Measurements from ENCODE around the gene IQCE. TPM values are rescaled to one million over a fixed set of nuclear protein-coding genes. Genes with fewer than 3 reads are reported as not detected.

The IQCE gene
- total RNA-seq, 6 donors from 2014 or later: 18.0 to 51.3 (median 23.9) TPM

DNA sequence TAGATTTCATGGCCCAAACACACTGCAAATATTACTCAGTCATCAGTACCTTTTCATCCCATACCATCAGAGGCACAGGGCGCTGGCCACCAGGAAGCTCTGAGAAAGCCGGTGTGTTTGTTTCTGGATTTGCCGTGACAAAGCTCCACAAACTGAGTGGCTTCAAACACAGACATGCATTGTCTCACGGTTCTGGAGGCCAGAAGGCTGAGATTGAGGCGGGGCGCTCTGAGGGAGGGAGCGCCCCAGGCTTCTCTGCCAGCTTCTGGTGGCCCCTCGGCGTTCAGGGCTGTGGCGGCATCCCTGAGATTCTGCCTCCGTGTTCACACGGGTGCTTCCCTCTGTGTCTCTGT is 69.3 kb downstream of the IQCE start:
- H3K36me3 ChIP-seq: no peaks in the 10 kb centered on the region
- H3K9me3 ChIP-seq: no peaks in the 10 kb centered on the region
- H3K4me3 ChIP-seq: no peak overlapping the region
- H3K27ac ChIP-seq: peak overlapping the region in 1 of 4 donors; percentile 52
- 73 to 85% methylated on average over 12 of the region's 12 CpGs for WGBS, 2 donors
- TF ChIP-seq POLR2AphosphoS5 (IDR thresholded peaks at IDR 0.05): no peak
- TF ChIP-seq, protein P1, sequence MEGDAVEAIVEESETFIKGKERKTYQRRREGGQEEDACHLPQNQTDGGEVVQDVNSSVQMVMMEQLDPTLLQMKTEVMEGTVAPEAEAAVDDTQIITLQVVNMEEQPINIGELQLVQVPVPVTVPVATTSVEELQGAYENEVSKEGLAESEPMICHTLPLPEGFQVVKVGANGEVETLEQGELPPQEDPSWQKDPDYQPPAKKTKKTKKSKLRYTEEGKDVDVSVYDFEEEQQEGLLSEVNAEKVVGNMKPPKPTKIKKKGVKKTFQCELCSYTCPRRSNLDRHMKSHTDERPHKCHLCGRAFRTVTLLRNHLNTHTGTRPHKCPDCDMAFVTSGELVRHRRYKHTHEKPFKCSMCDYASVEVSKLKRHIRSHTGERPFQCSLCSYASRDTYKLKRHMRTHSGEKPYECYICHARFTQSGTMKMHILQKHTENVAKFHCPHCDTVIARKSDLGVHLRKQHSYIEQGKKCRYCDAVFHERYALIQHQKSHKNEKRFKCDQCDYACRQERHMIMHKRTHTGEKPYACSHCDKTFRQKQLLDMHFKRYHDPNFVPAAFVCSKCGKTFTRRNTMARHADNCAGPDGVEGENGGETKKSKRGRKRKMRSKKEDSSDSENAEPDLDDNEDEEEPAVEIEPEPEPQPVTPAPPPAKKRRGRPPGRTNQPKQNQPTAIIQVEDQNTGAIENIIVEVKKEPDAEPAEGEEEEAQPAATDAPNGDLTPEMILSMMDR (IDR thresholded peaks at IDR 0.05): no peak
- no peak for TF ChIP-seq EP300 (IDR thresholded peaks at IDR 0.05)
- TF ChIP-seq POLR2A (IDR thresholded peaks at IDR 0.05): no peak
- ATAC-seq (ENCODE audit: low FRiP score in 2 of 2) (no peak), DNase-seq (peak in 1 of 2 donors; percentile 31)
- H3K27me3 ChIP-seq: no peaks in the 10 kb centered on the region
- peaks cover 13 to 42% (median 30%) of the 10 kb centered on the region in 4 donors for H3K4me1 ChIP-seq

DNA sequence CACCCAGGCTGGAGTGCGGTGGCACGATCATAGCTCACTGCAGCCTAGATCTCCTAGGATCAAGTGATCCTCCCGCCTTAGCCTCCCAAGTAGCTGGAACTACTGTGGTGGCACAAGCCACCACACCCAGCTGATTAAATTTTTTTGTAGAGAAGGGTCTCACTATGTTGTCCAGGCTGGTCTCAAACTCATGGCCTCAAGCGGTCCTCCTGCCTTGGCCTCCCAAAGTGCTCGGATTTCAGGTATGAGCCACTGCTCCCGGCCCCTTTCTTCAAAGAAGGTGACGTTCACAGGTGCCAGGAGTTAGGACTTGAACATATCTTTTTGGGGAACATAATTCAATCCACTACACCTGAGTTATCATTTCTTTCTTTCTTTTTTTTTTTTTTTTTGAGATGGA is 70.1 kb downstream of the IQCE start:
- Histone ChIP-seq H3K4me1 (peaks cover 18 to 42% (median 28%) of the 10 kb centered on the region in 4 donors), H3K9me3 (no peaks in the 10 kb centered on the region), H3K36me3 (no peaks in the 10 kb centered on the region), H3K27ac (no peak overlapping the region), H3K4me3 (no peak overlapping the region), H3K27me3 (no peaks in the 10 kb centered on the region)
- WGBS, 2 donors: 95 to 98% methylated on average over 7 of the region's 7 CpGs
- DNase-seq (no peak), ATAC-seq (ENCODE audit: low FRiP score in 2 of 2) (no peak)
- TF ChIP-seq, protein P1 (IDR thresholded peaks at IDR 0.05): no peak
- TF ChIP-seq POLR2AphosphoS5 (IDR thresholded peaks at IDR 0.05) (no peak), EP300 (IDR thresholded peaks at IDR 0.05) (no peak), POLR2A (IDR thresholded peaks at IDR 0.05) (no peak)

DNA sequence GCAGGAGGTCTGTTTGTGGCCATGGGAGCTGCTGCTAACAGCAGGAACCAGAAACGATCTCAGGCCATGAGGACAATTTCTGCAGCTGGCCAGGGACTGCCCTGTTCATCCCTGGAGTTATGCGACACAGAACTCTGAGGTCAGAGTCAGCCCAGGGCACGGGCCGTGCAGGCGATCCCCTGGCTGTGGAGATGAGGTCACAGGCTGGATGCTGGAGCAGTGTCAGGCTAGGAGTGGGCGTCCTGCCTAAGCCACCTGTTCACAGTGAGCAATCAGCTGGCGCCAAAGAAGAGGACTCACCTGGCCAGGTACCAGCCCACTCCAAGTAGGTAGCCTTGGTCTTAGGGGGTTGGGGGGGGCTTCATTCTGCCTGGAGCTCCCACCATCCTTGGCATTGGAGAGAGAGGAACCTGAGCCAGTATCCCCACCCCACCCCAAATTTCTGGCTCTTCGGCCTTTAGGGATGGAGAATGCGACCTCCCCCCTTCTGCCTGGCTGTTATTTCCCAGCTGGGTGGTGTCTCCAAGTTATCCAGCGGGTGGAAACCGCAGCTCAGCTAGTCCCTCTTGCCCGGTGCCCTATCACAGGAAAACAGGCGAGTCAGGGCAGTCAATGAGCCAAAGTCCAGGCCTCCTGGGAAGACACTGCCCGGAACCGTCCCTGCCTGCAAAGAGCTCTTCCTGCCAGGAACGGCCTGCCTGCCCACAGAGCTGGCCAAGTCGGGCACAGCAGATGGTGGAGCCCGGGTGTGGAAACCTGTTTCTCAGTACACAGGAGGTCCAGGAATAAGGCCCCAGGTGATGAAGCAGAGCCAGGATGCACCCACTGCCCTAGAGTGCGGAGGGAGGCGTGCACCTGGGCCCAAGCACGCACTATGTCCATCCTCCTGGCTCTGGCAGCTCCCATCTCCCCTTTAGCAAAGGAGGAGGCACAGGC is 71.2 kb downstream of the IQCE start:
- H3K9me3 ChIP-seq: no peaks in the 10 kb centered on the region
- peaks cover 28 to 48% (median 39%) of the 10 kb centered on the region in 4 donors for H3K4me1 ChIP-seq
- H3K27me3 ChIP-seq: no peaks in the 10 kb centered on the region
- 81 to 85% methylated on average over 11 to 21 of the region's 21 CpGs for WGBS, 2 donors
- no peak for ATAC-seq (ENCODE audit: low FRiP score in 2 of 2)
- TF ChIP-seq EP300 (IDR thresholded peaks at IDR 0.05) (no peak), POLR2AphosphoS5 (IDR thresholded peaks at IDR 0.05) (no peak), POLR2A (IDR thresholded peaks at IDR 0.05) (no peak)
- TF ChIP-seq, protein P1 (IDR thresholded peaks at IDR 0.05): no peak
- H3K4me3 ChIP-seq: no peak overlapping the region
- H3K36me3 ChIP-seq: no peaks in the 10 kb centered on the region
- no peak overlapping the region for H3K27ac ChIP-seq
- DNase-seq: peak in 1 of 2 donors; percentile 56

DNA sequence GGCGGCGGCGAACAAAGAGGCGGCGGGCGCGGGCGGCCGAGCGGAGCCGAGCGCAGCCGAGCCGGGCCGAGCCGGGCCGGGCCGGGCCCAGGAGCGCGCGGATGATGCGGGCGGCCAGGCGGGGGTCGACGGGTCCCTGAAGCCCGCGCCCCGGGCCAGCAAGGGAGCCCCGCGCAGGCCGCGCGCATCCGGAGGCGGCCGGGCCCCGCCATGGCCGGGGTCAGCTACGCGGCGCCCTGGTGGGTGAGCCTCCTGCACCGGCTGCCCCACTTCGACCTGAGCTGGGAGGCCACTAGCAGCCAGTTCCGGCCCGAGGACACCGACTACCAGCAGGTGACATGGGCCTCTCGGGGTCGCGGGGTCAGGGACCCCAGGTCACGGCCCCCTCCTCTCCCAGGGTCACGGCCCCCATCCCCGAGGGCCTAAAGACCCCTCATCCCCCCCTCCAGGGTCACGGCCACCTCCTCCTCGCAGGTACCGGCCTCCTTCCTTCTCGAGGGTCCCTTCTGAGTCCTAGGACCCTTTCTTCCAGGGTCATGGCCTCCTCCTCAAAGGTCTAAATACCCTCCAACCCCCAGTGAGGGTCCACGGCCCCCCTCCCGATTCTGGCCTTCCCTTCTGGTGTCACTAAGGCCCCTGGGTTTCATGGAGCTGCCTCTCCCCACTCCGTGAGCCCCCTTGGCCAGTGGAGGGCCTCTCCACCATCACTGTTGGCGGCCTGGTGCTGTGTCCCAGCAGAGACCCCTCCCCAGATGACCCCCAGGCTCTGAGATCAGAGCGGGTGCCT is 73.4 kb downstream of the IQCE start, which contains the start of gene TTYH3:
TTYH3 (plus strand) TSS at position 41 of the 787 bp plus-strand sequence; CDS start at position 211, 170 bp downstream.
- Histone ChIP-seq H3K36me3 (no peaks in the 10 kb centered on the region), H3K27me3 (no peaks in the 10 kb centered on the region), H3K27ac (peak within 1 kb of the TSS; percentile 80 to 93 (median 87)), H3K4me3 (peak within 1 kb of the TSS; percentile 85 to 99 (median 92)), H3K4me1 (peaks cover 46 to 63% (median 51%) of the 10 kb centered on the region in 4 donors), H3K9me3 (no peaks in the 10 kb centered on the region)
- 1 to 2% methylated on average over 6 to 11 of the region's 62 CpGs for WGBS, 2 donors
- DNase-seq (peak in 1 of 2 donors; percentile 51), ATAC-seq (ENCODE audit: low FRiP score in 2 of 2) (peak in 1 of 2 donors; percentile 0)
- TF ChIP-seq, protein P1 (IDR thresholded peaks at IDR 0.05): peak in 2 of 6 experiments; percentile 4 to 8
- peak in 1 of 4 donors; percentile 39 for TF ChIP-seq POLR2A (IDR thresholded peaks at IDR 0.05)
- no peak for TF ChIP-seq EP300 (IDR thresholded peaks at IDR 0.05)
- no peak for TF ChIP-seq POLR2AphosphoS5 (IDR thresholded peaks at IDR 0.05)

All from upper lobe of left lung (tissue), 6 donors.